ENCODE results near the gene SDCBP2. TPM values are rescaled to one million over a fixed set of nuclear protein-coding genes. Genes with fewer than 3 reads are reported as not detected.

Gene SDCBP2
- total and polyA plus RNA-seq, 10 of the 15 experiments (the other 5 are each of a cell fraction or from before 2014, with no cell fraction given), result 0.16 to 2.4 (median 1.1) TPM; not detected in 1

DNA sequence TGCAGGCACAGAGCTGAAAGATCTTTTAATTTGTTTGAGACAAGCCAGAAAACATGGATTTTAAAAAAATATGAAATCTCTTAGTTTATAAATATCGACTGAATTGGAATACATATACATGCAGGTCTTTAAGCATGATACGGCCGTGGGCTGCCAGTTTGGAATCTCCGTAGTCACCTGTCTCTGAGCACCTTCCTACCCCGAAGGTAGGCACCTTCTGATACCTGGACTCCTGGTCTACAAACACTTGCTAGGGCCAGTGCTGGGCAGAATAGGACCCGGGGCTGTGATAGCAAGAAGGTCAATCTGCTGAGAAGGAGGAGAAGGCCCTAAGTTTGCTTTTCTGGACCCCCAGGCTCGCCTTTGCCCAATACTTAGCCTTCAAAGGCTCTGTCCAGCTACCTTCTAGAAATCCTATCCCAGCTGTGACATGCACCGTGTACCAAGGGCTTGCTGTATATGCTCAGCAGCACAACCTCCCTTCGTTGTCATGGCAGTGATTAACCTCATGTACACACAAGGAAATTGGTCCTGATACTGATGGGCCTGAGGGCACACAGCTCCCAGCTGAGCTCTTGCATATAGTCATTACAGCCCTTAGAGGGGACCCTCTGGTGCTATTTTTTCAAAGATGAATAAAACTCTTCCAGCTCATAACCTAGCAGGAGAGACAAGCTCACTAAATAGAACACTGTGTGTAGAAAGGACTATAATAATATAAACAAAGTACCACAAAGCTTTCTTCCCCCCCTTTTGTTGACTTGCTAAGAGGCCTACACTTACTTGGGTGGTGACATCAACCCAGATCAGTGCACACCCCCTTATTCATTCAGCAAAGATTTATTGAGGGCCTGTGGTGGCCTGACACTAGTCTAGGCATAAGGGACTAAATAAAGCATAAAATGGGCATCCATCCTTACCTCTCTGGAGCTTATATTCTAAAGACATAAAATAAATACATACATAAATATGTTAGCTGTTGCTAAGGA lies 45.1 kb downstream of the SDCBP2 start:
- Histone ChIP-seq H3K4me1 (ENCODE audit: control insufficient read depth, insufficient read depth, low read length) (no peaks in the 10 kb centered on the region), H3K36me3 (ENCODE audit: control insufficient read depth in 2 of 2, insufficient read depth in 2 of 2, low read length in 1 of 2) (no peaks in the 10 kb centered on the region), H3K4me3 (no peak overlapping the region), H2AFZ (ENCODE audit: control insufficient read depth, low read depth, low read length) (no peak overlapping the region), H3K9ac (ENCODE audit: control insufficient read depth, insufficient read depth, low read length) (no peak overlapping the region), H3K27me3 (replicated peaks in 1 of 2; ENCODE audit: control insufficient read depth in 2 of 2, insufficient read depth in 2 of 2, low read length in 1 of 2) (no peaks in the 10 kb centered on the region; a peak in 3 of 4 replicates), H3K79me2 (ENCODE audit: control insufficient read depth, insufficient read depth, low read length) (no peaks in the 10 kb centered on the region), H3K9me3 (replicated peaks; ENCODE audit: control insufficient read depth, insufficient read depth, low read length) (no peaks in the 10 kb centered on the region; the same call in 2 of the 3 replicates), H4K20me1 (ENCODE audit: control insufficient read depth, insufficient read depth) (no peaks in the 10 kb centered on the region), H3K4me2 (ENCODE audit: control insufficient read depth, insufficient read depth) (no peak overlapping the region), H3K27ac (ENCODE audit: control insufficient read depth, insufficient read depth) (no peak overlapping the region)
- DNase-seq (ENCODE audit: low read depth, low spot score) (no peak), FAIRE-seq (no peak), ATAC-seq (no peak)
- TF ChIP-seq CHD2 (IDR thresholded peaks at IDR 0.05; ENCODE audit: borderline replicate concordance, low read depth, low read length) (no peak), CEBPB (IDR thresholded peaks at IDR 0.05; ENCODE audit: borderline replicate concordance in 1 of 2, low read depth in 2 of 2, low read length in 2 of 2) (no peak), SMC3 (IDR thresholded peaks at IDR 0.05; ENCODE audit: borderline replicate concordance, low read length) (no peak), BACH1 (IDR thresholded peaks at IDR 0.05; ENCODE audit: borderline replicate concordance) (no peak), SUZ12 (IDR thresholded peaks at IDR 0.05; ENCODE audit: unreplicated experiment) (no peak), FOS (IDR thresholded peaks at IDR 0.05; ENCODE audit: borderline replicate concordance, extremely low read depth, insufficient read length) (no peak), ZNF384 (IDR thresholded peaks at IDR 0.05; ENCODE audit: borderline replicate concordance, low read depth, low read length) (no peak), FOXK2 (IDR thresholded peaks at IDR 0.05) (no peak)
- TF ChIP-seq, protein P1, sequence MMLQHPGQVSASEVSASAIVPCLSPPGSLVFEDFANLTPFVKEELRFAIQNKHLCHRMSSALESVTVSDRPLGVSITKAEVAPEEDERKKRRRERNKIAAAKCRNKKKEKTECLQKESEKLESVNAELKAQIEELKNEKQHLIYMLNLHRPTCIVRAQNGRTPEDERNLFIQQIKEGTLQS (IDR thresholded peaks at IDR 0.05; ENCODE audit: borderline replicate concordance, extremely low read depth, low read depth, low read length), result no peak
- ChIA-PET POLR2A (interaction anchor here (0.5 kb wide), 1 partner anchor 46 kb away, joined by 3 read pairs; no protein-coding TSS in a partner anchor), RAD21 (ENCODE audit: unreplicated experiment) (no interaction called here), SMC1A (ENCODE audit: uncharacterized antibody, unreplicated experiment) (no interaction called here), CTCF (no interaction called here)
- no TSS peak for BruUV-seq (replicated peaks)
- in situ Hi-C loops (cut with MboI) (no loop called here), intact Hi-C loops (cut with micrococcal nuclease; ENCODE audit: unreplicated experiment) (no loop called here)
- 8% methylated on average over 9 of the region's 9 CpGs for WGBS (ENCODE audit: insufficient coverage, insufficient replicate concordance, low lambda C conversion rate, missing lambda C conversion rate)

Data from GM12878 (cell line).